Measurements from ENCODE around the gene EP300. TPM values are rescaled to one million over a fixed set of nuclear protein-coding genes. Genes with fewer than 3 reads are reported as not detected.

EP300 gene
- total RNA-seq, 1 experiment from 2014 or later = 78.6 TPM

- DNase-seq = no peak
- Histone ChIP-seq H3K4me1 (0 out of 2 replicates have a peak, but pooled peaks cover 7% of the 10 kb centered on the region), H3K27me3 (replicated peaks; ENCODE audit: control insufficient read depth, insufficient read depth, low read length) (no peaks in the 10 kb centered on the region), H3K9me3 (no peaks in the 10 kb centered on the region), H3K4me3 (ENCODE audit: low read depth, low read length) (no peak overlapping the region), H3K36me3 (ENCODE audit: control insufficient read depth, insufficient read depth, low read length) (no peaks in the 10 kb centered on the region; the same call in 1 of the 2 replicates)
- CTCF ChIA-PET = no interaction called here
- peaks cover 11% of the 10 kb centered on the region for H3K4me1 Mint-ChIP-seq (ENCODE audit: low read depth, unreplicated experiment)
- H3K27ac Mint-ChIP-seq (ENCODE audit: unreplicated experiment) = no peak overlapping the region
- H3K27me3 Mint-ChIP-seq (ENCODE audit: insufficient read depth, unreplicated experiment) = peaks cover 4% of the 10 kb centered on the region
- H3K9me3 Mint-ChIP-seq (ENCODE audit: unreplicated experiment) = no peaks in the 10 kb centered on the region
- no peak overlapping the region for H3K4me3 Mint-ChIP-seq (ENCODE audit: unreplicated experiment)
- no peak for TF ChIP-seq CTCF (IDR thresholded peaks at IDR 0.05; ENCODE audit: insufficient read depth in 1 of 2, low read depth in 1 of 2, low read length in 1 of 2, severe bottlenecking in 1 of 2, unreplicated experiment in 1 of 2)
- intact Hi-C loops (cut with micrococcal nuclease; ENCODE audit: unreplicated experiment) = no loop called here
- peaks cover 5% of the 10 kb centered on the region for H3K36me3 Mint-ChIP-seq (ENCODE audit: insufficient read depth, unreplicated experiment)
- POLR2A ChIA-PET = no interaction called here
- BruUV-seq (replicated peaks) = no TSS peak
These were observed 101.4 kb downstream of the EP300 start for GRCh38 chr22:41193829-41194228.

GRCh38 chr22:41197038-41197972 is 104.9 kb downstream of the EP300 start:
- CTCF ChIA-PET = interaction anchor here (0.5 to 1.7 kb wide), 3 partner anchors 10 to 275 kb away, joined by 3 to 5 read pairs (median 3); no protein-coding TSS in a partner anchor
- POLR2A ChIA-PET = interaction anchor here (0.6 to 0.8 kb wide), 5 partner anchors 10 to 246 kb away, joined by 3 to 12 read pairs (median 3); partner anchors contain the start of gene RBX1
- Mint-ChIP-seq H3K4me3 (ENCODE audit: unreplicated experiment) (peak overlapping the region; percentile 82), H3K9me3 (ENCODE audit: unreplicated experiment) (no peaks in the 10 kb centered on the region), H3K27ac (ENCODE audit: unreplicated experiment) (no peak overlapping the region), H3K36me3 (ENCODE audit: insufficient read depth, unreplicated experiment) (peaks cover 5% of the 10 kb centered on the region), H3K4me1 (ENCODE audit: low read depth, unreplicated experiment) (peaks cover 11% of the 10 kb centered on the region), H3K27me3 (ENCODE audit: insufficient read depth, unreplicated experiment) (peaks cover 4% of the 10 kb centered on the region)
- Histone ChIP-seq H3K4me3 (ENCODE audit: low read depth, low read length) (peak overlapping the region; percentile 59), H3K27me3 (replicated peaks; ENCODE audit: control insufficient read depth, insufficient read depth, low read length) (no peaks in the 10 kb centered on the region), H3K4me1 (0 out of 2 replicates have a peak, but pooled peaks cover 7% of the 10 kb centered on the region), H3K9me3 (no peaks in the 10 kb centered on the region), H3K36me3 (ENCODE audit: control insufficient read depth, insufficient read depth, low read length) (no peaks in the 10 kb centered on the region; the same call in 1 of the 2 replicates)
- BruUV-seq (replicated peaks) = no TSS peak
- intact Hi-C loops (cut with micrococcal nuclease; ENCODE audit: unreplicated experiment) = no loop called here
- peak in 1 of 2 experiments; percentile 1 for TF ChIP-seq CTCF (IDR thresholded peaks at IDR 0.05; ENCODE audit: insufficient read depth in 1 of 2, low read depth in 1 of 2, low read length in 1 of 2, severe bottlenecking in 1 of 2, unreplicated experiment in 1 of 2)
- peak; percentile 79 to 87 for DNase-seq

- Mint-ChIP-seq H3K27ac (ENCODE audit: unreplicated experiment) (no peak overlapping the region), H3K4me3 (ENCODE audit: unreplicated experiment) (peak overlapping the region; percentile 82), H3K27me3 (ENCODE audit: insufficient read depth, unreplicated experiment) (peaks cover 5% of the 10 kb centered on the region), H3K36me3 (ENCODE audit: insufficient read depth, unreplicated experiment) (peaks cover 5% of the 10 kb centered on the region), H3K4me1 (ENCODE audit: low read depth, unreplicated experiment) (peaks cover 11% of the 10 kb centered on the region), H3K9me3 (ENCODE audit: unreplicated experiment) (no peaks in the 10 kb centered on the region)
- peak overlapping the region; percentile 59 for H3K4me3 ChIP-seq (ENCODE audit: low read depth, low read length)
- no TSS peak for BruUV-seq (replicated peaks)
- ChIA-PET POLR2A (interaction anchor here (0.6 to 0.8 kb wide), 5 partner anchors 17 to 362 kb away, joined by 3 to 15 read pairs (median 3); partner anchors contain the start of gene RBX1), CTCF (interaction anchor here (0.5 to 1.7 kb wide), 5 partner anchors 8 to 283 kb away, joined by 3 to 5 read pairs (median 4); no protein-coding TSS in a partner anchor)
- H3K36me3 ChIP-seq (ENCODE audit: control insufficient read depth, insufficient read depth, low read length) = no peaks in the 10 kb centered on the region; the same call in 1 of the 2 replicates
- no peaks in the 10 kb centered on the region for H3K27me3 ChIP-seq (replicated peaks; ENCODE audit: control insufficient read depth, insufficient read depth, low read length)
- no peak for TF ChIP-seq CTCF (IDR thresholded peaks at IDR 0.05; ENCODE audit: insufficient read depth in 1 of 2, low read depth in 1 of 2, low read length in 1 of 2, severe bottlenecking in 1 of 2, unreplicated experiment in 1 of 2)
- intact Hi-C loops (cut with micrococcal nuclease; ENCODE audit: unreplicated experiment) = no loop called here
- 0 out of 2 replicates have a peak, but pooled peaks cover 7% of the 10 kb centered on the region for H3K4me1 ChIP-seq
- H3K9me3 ChIP-seq = no peaks in the 10 kb centered on the region
- DNase-seq = peak in 1 of 2 experiments; percentile 51
These were observed 105.7 kb downstream of the EP300 start for GRCh38 chr22:41198027-41198580.

Measured in Caco-2 (cell line).